Activated naive CD8-positive, alpha-beta T cell treated with anti-CD3 and anti-CD28 coated beads, Interleukin-2, amount 50 U/mL, for 24 hours (primary cell): ENCODE results near the gene FBXO17.
"Not testable (repeated sequence)": the region's sequence is repeated elsewhere in the genome, so short reads cannot be mapped to it uniquely, and the experiment has no call there.

ENCODE experiments used
- ATAC-seq: fragments of 150-1000 bp; cut with Tn5 transposase; one replicate; pipeline ENCODE4 v1.10.0; 2021
- DNase-seq: peaks from one replicate; pipeline ENCODE4 v3.0.0; 2021
- H3K27ac Mint-ChIP-seq: one replicate; pipeline ENCODE4 v1.8.0; 2021; ENCODE audit warnings: mild to moderate bottlenecking, mixed read lengths
- H3K27me3 Mint-ChIP-seq: one replicate; pipeline ENCODE4 v1.8.0; 2021; ENCODE audit warnings: mixed read lengths
- H3K36me3 Mint-ChIP-seq: one replicate; pipeline ENCODE4 v1.8.0; 2021; ENCODE audit warnings: low read depth, mixed read lengths
- H3K4me1 Mint-ChIP-seq: one replicate; pipeline ENCODE4 v1.8.0; 2021; ENCODE audit warnings: mixed read lengths
- H3K4me3 Mint-ChIP-seq: one replicate; pipeline ENCODE4 v1.8.0; 2021; ENCODE audit warnings: mild to moderate bottlenecking, moderate library complexity, mixed read lengths
- H3K9me3 Mint-ChIP-seq: one replicate; pipeline ENCODE4 v1.8.0; 2021; ENCODE audit warnings: mixed read lengths

The FBXO17 gene

GRCh38 chr19:38975214-38975860 is at the start of gene FBXO17:
Gene FBXO17, minus strand, starts transcription at chr19:38975742. Its CDS starts 25,423 bp downstream, at chr19:38950319.
- H3K4me3 Mint-ChIP-seq, result no peak within 1 kb of the TSS
- H3K9me3 Mint-ChIP-seq, result no peaks in the 10 kb centered on the region
- H3K27ac Mint-ChIP-seq, result no peak within 1 kb of the TSS
- no peaks in the 10 kb centered on the region for H3K36me3 Mint-ChIP-seq
- H3K27me3 Mint-ChIP-seq, result peaks cover 25% of the 10 kb centered on the region
- ATAC-seq, result no peak
- DNase-seq, result no peak
- peaks cover 28% of the 10 kb centered on the region for H3K4me1 Mint-ChIP-seq

GRCh38 chr19:39024875-39025641 is 49.5 kb upstream of the FBXO17 start:
- H3K27ac Mint-ChIP-seq, result no peak overlapping the region
- no peaks in the 10 kb centered on the region for H3K4me1 Mint-ChIP-seq
- peaks cover 8% of the 10 kb centered on the region for H3K27me3 Mint-ChIP-seq
- no peak overlapping the region for H3K4me3 Mint-ChIP-seq
- H3K36me3 Mint-ChIP-seq, result no peaks in the 10 kb centered on the region
- no peaks in the 10 kb centered on the region for H3K9me3 Mint-ChIP-seq
- DNase-seq (no peak), ATAC-seq (no peak)

- no peak overlapping the region for H3K4me3 Mint-ChIP-seq
- DNase-seq (no peak), ATAC-seq (peak; percentile 15)
- no peaks in the 10 kb centered on the region for H3K36me3 Mint-ChIP-seq
- H3K27ac Mint-ChIP-seq, result no peak overlapping the region
- peaks cover 17% of the 10 kb centered on the region for H3K27me3 Mint-ChIP-seq
- H3K4me1 Mint-ChIP-seq, result no peaks in the 10 kb centered on the region
- H3K9me3 Mint-ChIP-seq, result no peaks in the 10 kb centered on the region
These were observed 45.5 kb upstream of the FBXO17 start for GRCh38 chr19:39021063-39021462.

GRCh38 chr19:39017646-39018045 is 42.1 kb upstream of the FBXO17 start:
- Mint-ChIP-seq H3K4me3 (no peak overlapping the region), H3K36me3 (no peaks in the 10 kb centered on the region), H3K27me3 (peaks cover 21% of the 10 kb centered on the region), H3K27ac (no peak overlapping the region), H3K9me3 (no peaks in the 10 kb centered on the region), H3K4me1 (no peaks in the 10 kb centered on the region)
- no peak for DNase-seq
- ATAC-seq, result no peak

GRCh38 chr19:39017026-39017425 is 41.5 kb upstream of the FBXO17 start:
- Mint-ChIP-seq H3K27me3 (peaks cover 21% of the 10 kb centered on the region), H3K36me3 (no peaks in the 10 kb centered on the region), H3K9me3 (no peaks in the 10 kb centered on the region), H3K27ac (no peak overlapping the region), H3K4me1 (no peaks in the 10 kb centered on the region), H3K4me3 (no peak overlapping the region)
- ATAC-seq, result no peak
- no peak for DNase-seq

- Mint-ChIP-seq H3K27me3 (peaks cover 16% of the 10 kb centered on the region), H3K27ac (no peak overlapping the region), H3K9me3 (no peaks in the 10 kb centered on the region), H3K36me3 (no peaks in the 10 kb centered on the region), H3K4me3 (no peak overlapping the region), H3K4me1 (no peaks in the 10 kb centered on the region)
- DNase-seq (no peak), ATAC-seq (no peak)
These were observed 38.5 kb upstream of the FBXO17 start for GRCh38 chr19:39014037-39014436.

GRCh38 chr19:39009001-39009400 is 33.5 kb upstream of the FBXO17 start:
- no peak for ATAC-seq
- H3K9me3 Mint-ChIP-seq, result no peaks in the 10 kb centered on the region
- no peak overlapping the region for H3K27ac Mint-ChIP-seq
- no peak overlapping the region for H3K4me3 Mint-ChIP-seq
- H3K27me3 Mint-ChIP-seq, result peaks cover 16% of the 10 kb centered on the region
- DNase-seq, result no peak
- H3K4me1 Mint-ChIP-seq, result peaks cover 2% of the 10 kb centered on the region
- no peaks in the 10 kb centered on the region for H3K36me3 Mint-ChIP-seq

GRCh38 chr19:39008137-39008536 is 32.6 kb upstream of the FBXO17 start:
- H3K36me3 Mint-ChIP-seq, result no peaks in the 10 kb centered on the region
- H3K9me3 Mint-ChIP-seq, result no peaks in the 10 kb centered on the region
- no peak overlapping the region for H3K4me3 Mint-ChIP-seq
- no peak for DNase-seq
- H3K27me3 Mint-ChIP-seq, result peaks cover 16% of the 10 kb centered on the region
- no peak overlapping the region for H3K27ac Mint-ChIP-seq
- H3K4me1 Mint-ChIP-seq, result peaks cover 2% of the 10 kb centered on the region
- no peak for ATAC-seq

- no peaks in the 10 kb centered on the region for H3K9me3 Mint-ChIP-seq
- peaks cover 17% of the 10 kb centered on the region for H3K27me3 Mint-ChIP-seq
These were observed 31.6 kb upstream of the FBXO17 start for GRCh38 chr19:39007096-39007495.

GRCh38 chr19:39004403-39004802 is 28.9 kb upstream of the FBXO17 start:
- Mint-ChIP-seq H3K4me1 (peaks cover 2% of the 10 kb centered on the region), H3K4me3 (no peak overlapping the region), H3K9me3 (no peaks in the 10 kb centered on the region), H3K27ac (no peak overlapping the region), H3K27me3 (peaks cover 20% of the 10 kb centered on the region), H3K36me3 (no peaks in the 10 kb centered on the region)
- ATAC-seq, result no peak
- no peak for DNase-seq

More at GRCh38 chr19:39007096-39007495, 31.6 kb upstream of the FBXO17 start:
- ATAC-seq, result no peak
- Mint-ChIP-seq H3K4me3 (no peak overlapping the region), H3K4me1 (peaks cover 2% of the 10 kb centered on the region), H3K36me3 (no peaks in the 10 kb centered on the region), H3K27ac (no peak overlapping the region)
- no peak for DNase-seq

- peaks cover 2% of the 10 kb centered on the region for H3K4me1 Mint-ChIP-seq
- no peak overlapping the region for H3K27ac Mint-ChIP-seq
- ATAC-seq (no peak), DNase-seq (no peak)
- peaks cover 20% of the 10 kb centered on the region for H3K27me3 Mint-ChIP-seq
- no peaks in the 10 kb centered on the region for H3K36me3 Mint-ChIP-seq
- H3K9me3 Mint-ChIP-seq, result no peaks in the 10 kb centered on the region
- H3K4me3 Mint-ChIP-seq, result no peak overlapping the region
These were observed 28.3 kb upstream of the FBXO17 start for GRCh38 chr19:39003796-39004195.

GRCh38 chr19:39003188-39003587 is 27.6 kb upstream of the FBXO17 start:
- ATAC-seq (no peak), DNase-seq (no peak)

GRCh38 chr19:39001041-39001440 is 25.5 kb upstream of the FBXO17 start:
- H3K36me3 Mint-ChIP-seq, result no peaks in the 10 kb centered on the region
- no peak overlapping the region for H3K27ac Mint-ChIP-seq
- H3K4me3 Mint-ChIP-seq, result no peak overlapping the region
- no peaks in the 10 kb centered on the region for H3K9me3 Mint-ChIP-seq
- ATAC-seq (no peak), DNase-seq (no peak)
- H3K4me1 Mint-ChIP-seq, result no peaks in the 10 kb centered on the region
- peaks cover 12% of the 10 kb centered on the region for H3K27me3 Mint-ChIP-seq

More at GRCh38 chr19:39003188-39003587, 27.6 kb upstream of the FBXO17 start:
- H3K9me3 Mint-ChIP-seq, result no peaks in the 10 kb centered on the region
- H3K4me3 Mint-ChIP-seq, result no peak overlapping the region
- peaks cover 17% of the 10 kb centered on the region for H3K27me3 Mint-ChIP-seq
- H3K36me3 Mint-ChIP-seq, result no peaks in the 10 kb centered on the region
- H3K4me1 Mint-ChIP-seq, result peaks cover 2% of the 10 kb centered on the region
- no peak overlapping the region for H3K27ac Mint-ChIP-seq

- peaks cover 20% of the 10 kb centered on the region for H3K27me3 Mint-ChIP-seq
- H3K27ac Mint-ChIP-seq, ATAC-seq, H3K9me3 Mint-ChIP-seq, H3K4me1 Mint-ChIP-seq, H3K4me3 Mint-ChIP-seq, DNase-seq, H3K36me3 Mint-ChIP-seq: not testable (repeated sequence)
These were observed 22.0 kb upstream of the FBXO17 start for GRCh38 chr19:38997576-38997975.

GRCh38 chr19:38993271-38993670 is 17.7 kb upstream of the FBXO17 start:
- Mint-ChIP-seq H3K9me3 (no peaks in the 10 kb centered on the region), H3K4me3 (no peak overlapping the region), H3K27ac (no peak overlapping the region), H3K4me1 (no peaks in the 10 kb centered on the region), H3K36me3 (no peaks in the 10 kb centered on the region), H3K27me3 (peaks cover 24% of the 10 kb centered on the region)
- no peak for ATAC-seq
- DNase-seq, result no peak
